Astrocyte of the hippocampus (primary cell): Measurements from ENCODE around the gene KRTAP5-2.
A peak's percentile ranks its signal among the peaks of the same experiment; 100 is the strongest.
"Not testable (repeated sequence)": the region's sequence is repeated elsewhere in the genome, so short reads cannot be mapped to it uniquely, and the experiment has no call there.

Source experiments
- DNase-seq: peaks from one replicate; pipeline ENCODE4 v3.0.0; 2011; ENCODE audit warnings: low read depth, low spot score

KRTAP5-2 gene

DNA sequence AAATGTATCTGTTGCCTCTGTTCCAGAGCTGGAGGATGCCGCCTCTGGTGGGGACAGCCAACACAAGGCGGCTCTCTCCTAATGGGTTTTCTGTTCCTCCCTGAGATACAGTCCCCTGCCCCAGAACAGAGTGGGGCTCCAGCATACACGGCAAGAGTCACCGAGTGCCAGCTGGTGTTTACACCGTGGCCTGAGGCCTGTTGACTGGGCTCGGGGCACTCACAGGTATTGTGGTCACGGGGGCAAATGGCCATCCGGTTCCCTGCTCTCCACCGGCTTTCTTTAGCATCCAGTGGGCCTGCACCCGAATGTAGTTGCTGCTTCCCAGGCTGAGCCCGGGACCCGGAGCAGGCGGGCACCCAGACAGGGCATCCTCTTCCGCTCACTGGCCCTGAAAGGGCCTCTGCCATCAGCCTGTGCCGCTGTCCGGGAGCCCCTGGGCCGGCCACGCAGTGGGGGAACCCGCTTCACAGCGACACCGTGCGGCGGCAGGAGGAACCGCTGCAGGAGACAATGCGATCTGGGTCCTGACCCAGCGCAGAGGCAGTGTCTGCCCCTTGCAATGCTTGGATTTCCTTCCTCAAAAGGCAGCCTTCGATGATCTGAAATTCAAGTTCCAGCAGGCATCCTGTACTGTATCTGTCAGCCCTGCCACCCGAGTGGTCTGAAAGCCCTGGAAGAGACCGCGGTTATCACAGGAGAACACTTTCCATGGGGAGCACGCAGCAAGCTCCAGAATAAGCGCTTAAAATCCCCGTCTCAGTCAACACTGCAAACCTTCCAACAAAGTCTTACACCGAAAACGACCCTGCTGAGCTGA is 30.6 kb upstream of the KRTAP5-2 start:
- peak; percentile 70 for DNase-seq

DNA sequence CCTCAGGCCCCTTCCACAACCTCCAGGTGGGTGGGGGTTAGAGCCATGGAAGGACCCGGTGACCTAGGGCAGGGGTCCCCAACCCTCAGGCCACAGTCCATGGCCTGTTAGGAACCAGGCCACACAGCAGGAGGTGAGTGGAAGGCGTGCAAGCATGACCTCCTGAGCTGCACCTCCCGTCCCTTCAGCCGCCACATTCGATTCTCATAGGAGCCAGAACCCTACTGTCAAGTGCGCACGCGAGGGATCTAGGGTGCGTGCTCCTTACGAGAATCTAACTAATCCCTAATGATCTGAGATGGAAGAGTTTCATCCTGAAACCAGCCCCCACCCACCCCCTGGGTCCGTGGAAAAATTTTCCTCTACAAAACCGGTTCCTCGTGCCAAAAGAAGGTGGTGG is 27.4 kb upstream of the KRTAP5-2 start:
- no peak for DNase-seq

DNA sequence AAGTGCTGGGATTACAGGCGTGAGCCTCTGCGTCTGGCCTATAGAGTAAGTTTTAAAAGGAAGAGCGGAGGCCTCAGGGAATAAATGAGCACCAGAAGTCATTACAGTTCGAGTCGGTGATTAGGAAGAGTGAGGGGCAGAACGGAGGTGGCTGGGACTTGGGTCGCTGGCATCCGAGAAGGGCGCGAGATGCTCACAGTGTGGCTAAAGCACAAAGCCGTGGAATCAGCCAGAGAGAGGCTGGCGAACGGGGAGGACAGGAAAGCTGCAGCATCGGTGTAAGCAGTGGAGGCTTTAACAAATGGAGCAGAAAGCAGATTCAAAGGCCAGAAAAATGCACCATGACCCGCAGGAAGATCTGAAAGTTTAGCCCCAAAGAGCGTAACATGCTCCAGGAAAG is 26.5 kb upstream of the KRTAP5-2 start:
- DNase-seq, result no peak

DNA sequence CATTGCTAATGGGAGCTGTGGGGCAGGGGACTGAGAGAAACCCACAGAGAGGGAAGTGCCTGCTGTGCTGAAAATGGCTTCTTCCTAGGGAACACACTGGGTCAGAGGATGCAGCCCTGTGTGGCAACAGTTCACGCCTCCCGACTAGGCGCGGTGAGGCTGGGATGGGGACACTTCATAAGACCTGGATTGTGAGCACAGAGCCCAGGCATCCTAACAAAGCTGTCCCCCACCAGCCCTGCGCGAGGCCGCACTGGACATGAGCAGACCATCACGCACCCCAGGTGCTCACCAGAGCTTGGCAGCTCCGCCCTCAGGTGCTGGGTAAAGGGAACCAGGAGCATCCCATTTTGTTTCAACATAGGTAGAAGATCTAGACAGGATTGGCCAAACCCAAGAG is 25.6 kb upstream of the KRTAP5-2 start:
- DNase-seq, result no peak

DNA sequence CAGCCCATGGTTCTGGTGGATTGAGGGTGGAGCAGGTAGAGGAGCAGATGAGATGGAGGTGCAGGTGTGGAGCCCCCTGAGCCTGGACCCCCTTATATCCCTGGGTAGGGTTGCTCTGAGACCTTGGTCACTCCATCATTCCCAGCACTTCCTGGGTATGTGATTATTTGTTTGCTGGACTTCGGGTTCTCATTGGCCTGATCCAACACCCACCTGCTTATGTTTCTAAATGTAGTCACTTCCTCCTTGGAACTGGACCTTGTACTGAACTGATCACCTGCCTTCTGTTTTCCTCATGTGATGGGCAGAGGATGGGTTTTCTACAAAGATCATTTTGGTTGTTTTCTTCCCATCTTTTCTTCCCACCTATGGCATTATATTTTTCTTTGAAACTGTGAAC is 24.0 kb upstream of the KRTAP5-2 start, which contains the start of gene KRTAP5-4:
KRTAP5-4 (minus strand) TSS at position 53 of the 400 bp plus-strand sequence; CDS start at position 8, 45 bp downstream.
- DNase-seq, result no peak

DNA sequence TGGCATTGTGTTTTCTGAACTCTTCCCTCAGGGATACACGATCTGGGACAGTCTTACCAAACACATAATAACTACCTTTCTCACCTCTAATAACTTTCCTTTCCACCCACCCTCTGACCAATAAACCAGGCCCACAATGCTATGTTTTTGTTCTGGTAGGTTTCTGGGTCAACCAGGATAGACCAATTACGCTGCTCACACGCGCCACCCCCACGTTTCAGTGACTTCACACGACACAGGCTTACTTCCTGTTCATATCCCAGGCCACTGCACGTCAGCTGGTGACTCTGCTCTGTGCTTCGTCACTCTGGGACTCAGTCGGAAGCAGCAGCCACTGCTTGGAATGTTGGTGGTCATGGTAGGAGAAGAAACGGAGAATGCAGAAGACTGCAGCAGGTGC is 21.4 kb upstream of the KRTAP5-2 start:
- no peak for DNase-seq

DNA sequence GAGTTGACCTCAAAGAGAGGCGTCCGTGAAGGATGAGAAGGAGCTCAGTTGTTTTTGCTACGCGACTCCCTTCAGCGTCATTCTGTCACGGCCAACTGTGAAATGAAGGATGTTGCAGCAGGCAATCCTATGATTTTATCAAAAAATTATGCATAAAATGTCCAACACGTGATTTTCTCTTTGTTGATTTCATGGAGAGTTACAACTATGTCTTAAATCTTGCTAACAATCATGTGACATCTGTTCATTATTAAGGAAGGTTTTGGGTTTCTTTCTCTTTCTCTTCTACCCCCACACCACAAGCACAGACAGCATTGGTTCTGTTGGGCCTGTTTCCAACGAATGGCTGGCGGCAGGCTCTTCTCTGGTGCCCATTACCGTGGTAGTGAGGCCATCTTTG is 20.1 kb upstream of the KRTAP5-2 start:
- DNase-seq, result no peak

DNA sequence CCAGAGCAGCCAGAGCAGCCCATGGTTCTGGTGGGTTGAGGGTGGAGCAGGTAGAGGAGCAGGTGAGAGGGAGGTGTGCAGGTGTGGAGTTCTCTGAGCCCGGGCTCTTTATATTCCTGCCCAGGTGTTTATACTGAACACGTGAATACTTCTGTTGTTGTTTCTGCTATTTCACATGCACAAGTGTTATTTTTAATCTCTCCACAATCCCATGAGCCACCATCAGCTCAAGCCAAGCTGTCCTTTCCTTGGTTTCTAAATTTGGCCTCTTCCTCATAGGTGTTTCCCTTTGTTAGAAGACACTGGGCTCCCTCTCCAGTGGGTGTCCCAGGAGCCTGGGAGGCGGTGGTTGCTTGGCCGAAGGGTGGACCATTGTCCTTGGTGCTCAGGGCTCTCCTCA is 10.3 kb upstream of the KRTAP5-2 start, which contains the start of gene KRTAP5-3:
KRTAP5-3 (minus strand) TSS at position 101 of the 400 bp plus-strand sequence; CDS start at position 23, 78 bp downstream.
- no peak for DNase-seq

DNA sequence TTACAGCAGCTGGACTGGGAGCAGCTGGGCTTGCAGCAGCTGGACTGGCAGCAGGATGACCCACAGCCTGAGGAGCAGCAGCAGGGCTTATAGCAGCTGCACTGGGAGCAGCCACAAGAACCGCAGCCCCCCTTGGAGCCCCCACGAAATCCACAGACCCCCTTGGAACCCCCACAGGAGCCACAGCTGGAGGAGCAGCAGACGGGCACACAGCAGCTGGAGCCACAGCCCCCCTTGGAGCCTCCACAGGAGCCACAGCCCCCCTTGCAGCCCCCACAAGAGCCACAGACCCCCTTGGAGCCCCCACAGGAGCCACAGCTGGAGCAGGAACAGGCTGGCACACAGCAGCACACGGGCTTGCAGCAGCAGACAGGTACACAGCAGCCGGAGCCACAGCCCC is 9.8 kb upstream of the KRTAP5-2 start:
- DNase-seq, result not testable (repeated sequence)

DNA sequence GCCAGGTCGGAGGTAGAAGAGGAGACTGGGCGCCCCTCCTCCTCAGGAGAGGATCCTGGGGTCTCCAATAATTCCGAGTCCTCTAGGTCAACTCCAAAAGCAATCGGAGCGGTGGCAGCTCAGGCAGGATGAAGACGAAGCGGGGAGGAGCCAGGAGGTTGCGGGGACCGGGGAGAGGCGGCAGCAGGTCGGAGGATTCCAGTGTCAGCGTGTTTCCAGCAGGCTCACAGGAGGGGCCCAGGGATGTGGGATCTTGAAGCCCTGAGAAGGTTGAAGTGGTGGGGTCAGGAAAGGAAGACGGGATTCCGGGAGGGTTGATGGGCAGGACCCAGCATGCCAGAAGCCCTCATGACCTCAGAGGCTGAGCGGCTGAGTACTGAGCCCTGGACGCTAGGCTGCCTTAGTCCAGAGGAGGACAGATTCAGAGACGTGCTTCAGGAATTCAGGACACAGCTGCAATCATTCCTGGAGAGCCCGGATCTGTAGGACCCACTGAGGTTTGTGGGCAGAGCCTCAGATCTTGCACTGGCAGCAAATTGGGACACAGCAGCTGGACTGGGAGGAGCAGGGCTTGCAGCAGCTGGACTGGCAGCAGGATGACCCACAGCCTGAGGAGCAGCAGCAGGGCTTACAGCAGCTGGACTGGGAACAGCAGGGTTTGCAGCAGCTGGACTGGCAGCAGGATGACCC is 9.2 kb upstream of the KRTAP5-2 start:
- not testable (repeated sequence) for DNase-seq

DNA sequence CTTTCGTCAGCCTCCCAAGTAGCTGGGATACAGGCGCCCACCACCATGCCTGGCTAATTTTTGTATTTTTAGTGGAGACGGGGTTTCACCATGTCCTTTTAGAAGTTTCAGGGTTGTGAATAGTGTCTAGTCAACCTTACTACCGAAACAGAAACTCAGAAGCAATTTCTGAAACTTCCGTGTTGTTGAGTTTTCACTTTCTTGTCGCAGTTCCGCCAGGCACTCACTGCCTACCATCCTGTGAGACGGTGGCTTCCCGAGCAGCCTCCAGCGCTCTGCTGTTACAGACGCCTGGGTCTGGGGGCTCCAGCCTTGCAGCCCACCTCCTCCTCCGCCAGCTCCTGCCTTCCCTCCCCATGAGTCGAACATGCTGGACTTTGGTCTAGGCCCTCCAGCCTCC is 7.8 kb upstream of the KRTAP5-2 start:
- DNase-seq, result not testable (repeated sequence)

DNA sequence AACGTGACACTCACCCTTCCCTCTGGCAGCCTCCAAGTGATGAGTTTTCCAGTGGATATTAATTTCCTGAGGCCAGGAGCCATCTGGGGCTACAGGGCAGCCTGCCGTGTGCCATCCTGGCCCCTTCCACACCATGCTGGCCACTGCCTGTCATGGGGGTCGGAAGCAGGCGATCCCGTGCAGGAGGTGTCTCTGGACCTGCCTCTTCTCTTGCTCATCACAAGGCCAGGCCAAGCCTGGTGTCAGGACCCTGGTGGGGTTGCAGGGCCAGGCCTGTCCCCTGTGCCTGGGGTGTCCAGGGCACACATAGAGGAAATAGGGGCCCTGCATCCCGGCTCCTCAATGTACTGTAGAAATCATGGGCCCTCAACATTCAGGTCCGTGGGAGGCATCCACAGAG is 6.6 kb upstream of the KRTAP5-2 start:
- no peak for DNase-seq

DNA sequence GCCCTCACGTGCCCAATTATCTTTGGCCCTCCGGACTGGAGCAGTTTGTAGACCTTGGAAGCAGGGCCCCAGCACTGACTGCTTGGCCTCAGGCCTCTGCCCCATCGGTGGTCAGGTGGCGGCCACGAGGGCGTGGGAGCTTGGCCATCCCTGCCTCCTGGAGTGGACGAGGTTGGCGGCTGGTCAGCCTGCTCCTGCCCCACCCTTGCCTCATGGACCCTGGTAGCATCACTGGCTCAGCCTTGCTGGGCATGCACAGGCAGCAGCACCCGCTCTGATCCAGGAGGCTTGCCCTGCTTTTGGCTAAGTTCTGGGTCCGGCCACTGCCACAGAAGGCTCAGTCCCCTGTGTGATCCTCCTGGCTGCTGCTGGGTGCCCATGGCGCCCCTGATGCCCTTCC is 6.1 kb upstream of the KRTAP5-2 start:
- DNase-seq, result no peak

DNA sequence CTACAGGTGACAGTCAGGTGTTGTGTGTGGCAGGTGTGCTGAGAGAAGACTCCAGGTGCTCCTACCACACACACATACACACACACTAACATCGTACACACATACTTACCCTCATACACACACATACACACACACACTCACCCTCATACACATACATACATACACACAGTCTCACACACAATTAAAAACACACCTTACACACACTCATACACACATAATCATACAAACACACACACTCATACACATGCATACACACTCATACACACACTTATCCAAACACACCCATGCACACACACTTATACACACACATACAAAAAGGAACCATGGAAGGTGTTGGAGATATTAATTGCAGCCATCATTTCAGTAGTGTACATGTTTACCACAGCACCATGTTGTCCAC is 5.5 kb upstream of the KRTAP5-2 start:
- no peak for DNase-seq

DNA sequence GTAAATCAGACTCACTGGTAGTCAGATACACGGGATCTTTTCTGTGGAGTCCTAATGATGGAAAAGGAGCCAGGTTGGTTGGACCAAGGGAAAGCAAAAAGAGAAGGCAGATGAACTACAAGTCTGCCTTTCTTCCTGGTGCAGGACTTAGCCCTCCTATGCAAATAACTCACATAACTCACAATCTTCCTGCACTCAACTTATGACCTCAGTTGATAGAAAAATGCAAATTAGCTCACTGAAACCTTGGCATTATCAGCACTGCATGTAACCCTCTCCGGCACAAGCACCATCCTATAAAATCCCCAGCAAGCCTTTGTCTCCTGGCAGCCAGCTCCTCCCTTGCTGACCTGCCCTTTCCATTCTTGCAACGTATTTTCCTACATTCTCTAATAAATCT is 3.6 kb upstream of the KRTAP5-2 start:
- not testable (repeated sequence) for DNase-seq

DNA sequence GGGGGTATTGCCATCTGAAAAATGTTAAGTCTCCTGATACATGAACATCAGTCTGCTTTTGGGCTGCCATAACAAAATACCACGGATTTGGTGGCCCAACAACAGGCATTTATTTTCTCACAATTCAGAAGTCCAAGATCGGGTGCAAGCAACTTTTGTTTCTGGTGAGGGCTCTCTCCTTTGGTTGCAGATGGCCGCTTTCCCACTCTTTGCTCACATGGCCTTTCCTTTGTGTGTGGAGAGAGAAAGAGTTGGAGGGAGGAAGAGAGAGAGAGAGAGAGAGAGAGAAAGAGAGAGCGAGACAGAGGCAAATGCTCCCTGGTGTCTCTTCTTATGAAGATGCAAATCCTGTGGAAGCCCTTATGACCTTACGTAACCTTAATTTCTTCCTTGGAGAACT is 2.5 kb upstream of the KRTAP5-2 start:
- DNase-seq, result no peak

DNA sequence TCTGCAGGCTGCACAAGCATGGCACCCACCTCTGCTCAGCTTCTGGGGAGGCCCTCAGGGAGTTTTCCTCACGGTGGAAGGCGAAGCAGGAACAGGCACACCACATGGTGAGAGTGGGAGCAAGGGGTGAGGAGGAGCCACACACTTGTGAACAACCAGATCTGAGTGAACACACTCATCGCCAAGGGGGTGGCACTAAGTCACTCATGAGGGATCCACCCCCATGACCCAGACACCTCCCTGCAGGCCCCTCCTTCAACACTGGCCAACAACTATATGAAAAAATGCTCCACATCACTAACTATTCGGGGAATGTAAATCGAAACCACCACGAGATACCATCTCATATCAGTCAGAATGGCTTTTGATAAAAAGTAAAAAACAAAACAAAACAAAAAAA is 722 bp upstream of the KRTAP5-2 start:
- peak; percentile 8 for DNase-seq

DNA sequence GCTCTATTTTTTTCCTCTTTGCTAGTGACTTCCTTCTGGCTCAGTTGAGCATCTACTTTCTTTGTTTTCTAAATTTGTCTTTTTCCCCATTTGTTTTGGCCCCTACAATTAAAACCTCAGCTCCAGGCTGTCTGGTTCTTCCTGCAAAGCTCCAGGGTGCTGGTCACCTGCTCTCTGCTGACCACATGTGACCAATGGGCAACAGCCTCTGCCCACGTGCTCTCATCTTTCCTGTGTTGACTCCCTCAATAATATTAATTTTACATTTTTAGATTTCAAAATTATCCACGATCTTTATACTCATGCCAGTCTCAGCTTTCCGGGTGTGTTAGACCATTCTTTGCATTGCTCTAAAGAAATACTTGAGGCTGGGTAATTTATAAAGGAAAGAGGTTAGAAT is 312 bp upstream of the KRTAP5-2 start:
- not testable (repeated sequence) for DNase-seq

DNA sequence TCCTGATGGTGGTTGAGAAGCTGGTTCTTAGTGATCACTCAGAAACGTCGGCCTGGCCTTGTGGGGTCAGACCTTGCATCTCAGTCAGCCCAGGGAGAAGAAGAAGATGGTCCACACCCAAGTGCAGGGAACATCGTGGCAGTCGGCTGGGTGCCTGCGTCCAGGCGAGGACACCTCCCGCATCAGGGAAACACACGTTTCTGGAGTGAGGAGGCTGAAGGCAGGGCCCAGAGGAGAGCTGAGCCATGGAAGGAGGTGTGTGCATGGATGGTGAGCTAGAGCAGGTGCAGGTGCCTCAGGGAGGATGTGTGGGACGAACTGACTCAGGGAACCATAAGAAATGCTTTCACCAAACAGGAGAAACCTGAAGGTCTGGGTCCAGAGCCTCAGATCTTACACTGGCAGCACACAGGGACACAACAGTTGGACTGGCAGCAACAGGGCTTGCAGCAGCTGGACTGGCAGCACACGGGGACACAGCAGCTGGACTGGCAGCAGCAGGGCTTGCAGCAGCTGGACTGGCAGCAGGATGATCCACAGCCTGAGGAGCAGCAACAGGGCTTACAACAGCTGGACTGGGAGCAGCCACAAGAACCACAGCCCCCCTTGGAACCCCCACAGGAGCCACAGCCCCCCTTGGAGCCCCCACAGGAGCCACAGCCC is 632 bp downstream of the KRTAP5-2 start:
- no peak for DNase-seq

DNA sequence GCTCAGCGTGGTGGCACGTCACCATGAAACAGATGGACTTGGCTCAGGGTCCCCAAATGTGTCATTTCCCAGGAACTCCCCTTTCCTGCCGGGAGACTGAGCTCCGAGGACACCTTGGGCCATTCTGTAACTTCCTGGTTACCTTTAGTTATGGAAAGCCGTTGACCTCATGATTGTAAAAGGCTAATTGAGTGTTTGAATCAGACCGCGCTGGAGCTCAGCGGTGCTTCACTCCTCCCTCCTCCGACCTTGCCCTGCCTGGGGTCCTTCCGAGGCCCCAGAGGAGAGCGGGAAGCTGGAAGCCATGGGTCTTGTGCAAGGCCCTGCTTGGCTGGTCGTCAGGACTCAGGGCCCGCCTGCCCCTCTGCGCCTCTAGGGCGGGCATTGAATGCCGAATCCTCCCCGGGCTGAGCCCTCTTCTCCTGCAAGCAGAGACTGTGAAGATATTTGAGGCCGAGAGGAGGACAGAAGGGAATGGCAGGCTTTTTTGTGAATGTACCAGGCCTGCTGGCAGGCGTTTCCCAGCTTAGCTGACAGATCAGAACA is 1.4 kb downstream of the KRTAP5-2 start:
- not testable (repeated sequence) for DNase-seq

DNA sequence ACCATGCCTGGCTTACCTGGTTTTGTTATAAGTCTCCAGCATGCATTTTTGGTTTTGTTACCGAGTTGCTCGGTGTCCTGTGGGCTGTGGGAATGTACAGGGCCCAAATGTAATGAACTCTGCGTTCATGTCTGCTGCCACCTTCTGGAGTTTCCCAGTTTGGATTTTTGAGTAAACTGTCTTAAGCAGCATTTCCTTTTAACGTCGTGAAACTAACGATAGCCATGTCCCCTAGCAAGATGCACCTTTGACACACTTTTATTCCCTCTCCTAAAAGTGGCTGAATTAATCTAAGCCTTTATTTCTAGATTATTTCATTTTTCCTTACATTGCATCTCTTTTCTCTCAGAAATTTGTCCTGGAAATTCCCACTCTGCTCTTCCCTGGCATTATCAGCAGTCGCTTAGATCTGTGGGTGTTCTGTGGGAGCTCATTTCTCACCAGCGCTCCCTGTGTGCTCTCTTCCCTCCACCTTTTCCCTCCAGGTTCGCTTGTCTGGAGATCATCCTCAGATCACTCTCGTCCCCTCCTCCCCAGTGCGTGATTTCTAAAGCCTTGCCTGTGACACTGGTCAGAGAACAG is 2.0 kb downstream of the KRTAP5-2 start:
- DNase-seq, result not testable (repeated sequence)

DNA sequence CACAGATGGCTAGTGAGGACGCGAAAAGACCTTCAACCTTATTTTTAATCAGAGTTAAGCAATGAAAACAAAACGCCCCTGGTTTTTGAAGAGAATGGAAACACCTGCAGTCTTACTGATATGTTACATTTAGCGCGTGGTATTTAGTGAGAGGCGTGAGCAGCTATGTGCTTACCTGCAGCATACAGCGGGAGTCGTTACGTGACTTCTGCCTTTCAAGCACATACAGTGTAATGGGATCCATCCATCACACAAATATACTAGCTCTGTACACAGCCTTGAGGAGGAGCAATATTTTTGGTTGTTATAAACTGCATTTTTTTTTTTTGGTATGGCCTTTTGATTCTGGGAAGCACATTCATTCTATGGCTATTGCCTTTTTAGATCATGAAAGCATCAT is 5.5 kb downstream of the KRTAP5-2 start:
- no peak for DNase-seq
